Breast epithelium (tissue), 4 donors: Measurements from ENCODE around the gene NELL2. TPM values are rescaled to one million over a fixed set of nuclear protein-coding genes. Genes with fewer than 3 reads are reported as not detected.

ENCODE experiments used
- DNase-seq, 2 donors: peaks; one replicate each; pipeline ENCODE4 v3.0.0-alpha.2; 2019; ENCODE audit warnings: low spot score in 2 of 2
- H3K27ac ChIP-seq, 2 donors: fragments of 200-600 bp; sonication (generic) in 1 of 2; one replicate each; pipeline ENCODE4 v1.5.1; 2016 to 2019; ENCODE audit warnings: mild to moderate bottlenecking in 1 of 2
- H3K27me3 ChIP-seq, 2 donors: fragments of 200-600 bp; sonication (generic) in 1 of 2; one replicate each; pipeline versions ENCODE4 v1.5.1 to v1.6.0; 2017 to 2019; ENCODE audit warnings: control low read depth in 1 of 2, mild to moderate bottlenecking in 1 of 2
- H3K36me3 ChIP-seq: fragments of 200-600 bp; one replicate; pipeline ENCODE4 v1.5.1; 2019
- H3K4me1 ChIP-seq, 2 donors: fragments of 200-600 bp; sonication (generic); one replicate each; pipeline ENCODE4 v1.5.1; 2016 to 2019; ENCODE audit warnings: control low read depth in 1 of 2
- H3K4me3 ChIP-seq, 3 donors: fragments of 200-600 bp; sonication (generic); 1 replicate in 2 of 3; 2 replicates in 1 of 3; pipeline ENCODE4 v1.5.1; 2016 to 2019; ENCODE audit warnings: mild to moderate bottlenecking in 3 of 3, moderate library complexity in 2 of 3
- H3K9me3 ChIP-seq, 2 donors: fragments of 200-600 bp; sonication (generic) in 1 of 2; one replicate each; pipeline ENCODE4 v1.5.1; 2016 to 2019; ENCODE audit warnings: control low read depth in 1 of 2
- CTCF ChIP-seq, 3 donors: fragments of 450-650 bp; IDR thresholded peaks; one replicate each; pipeline ENCODE4 v1.5.1; 2016 to 2017; ENCODE audit warnings: antibody characterized with exemption in 3 of 3, mild to moderate bottlenecking in 3 of 3, moderate library complexity in 3 of 3
- POLR2A ChIP-seq: fragments of 450-650 bp; IDR thresholded peaks from one replicate; pipeline ENCODE4 v1.6.1; 2016; ENCODE audit warnings: antibody characterized with exemption, mild to moderate bottlenecking, moderate library complexity
- POLR2AphosphoS5 ChIP-seq, 3 donors: sonication (generic); formaldehyde crosslinking; IDR thresholded peaks; one replicate each; pipeline ENCODE4 v1.6.1; 2017; ENCODE audit warnings: antibody characterized with exemption in 3 of 3
- intact Hi-C: fragments of 100-400 bp; cut with DNase I; formaldehyde crosslinking; loops from one replicate; pipeline ENCODE4 v1.15.1; 2023; ENCODE audit warnings: low total_unique reads
- total RNA-seq, 3 donors: library from RNA; depleted of rRNA; stranded (reverse); fragments of >200 nt; gene quantifications; one replicate each; pipeline ENCODE4 v1.1.0, GENCODE V29; 2016

NELL2 gene
- total RNA-seq, 3 donors from 2014 or later: 4.9 to 10.1 (median 9.9) TPM

GRCh38 chr12:44859998-44860689 lies 16.0 kb downstream of the NELL2 start:
- H3K4me3 ChIP-seq: no peak overlapping the region
- H3K4me1 ChIP-seq: no peaks in the 10 kb centered on the region
- no peak overlapping the region for H3K27ac ChIP-seq
- H3K9me3 ChIP-seq: peaks cover 0 to 14% of the 10 kb centered on the region in 2 donors
- no peaks in the 10 kb centered on the region for H3K27me3 ChIP-seq
- intact Hi-C loops: no loop called here
- no peak for DNase-seq
- TF ChIP-seq CTCF (IDR thresholded peaks at IDR 0.05) (no peak), POLR2A (no peak), POLR2AphosphoS5 (IDR thresholded peaks at IDR 0.05) (no peak)
- no peaks in the 10 kb centered on the region for H3K36me3 ChIP-seq

- DNase-seq: no peak
- Histone ChIP-seq H3K36me3 (no peaks in the 10 kb centered on the region), H3K4me3 (no peak overlapping the region), H3K4me1 (no peaks in the 10 kb centered on the region), H3K27me3 (no peaks in the 10 kb centered on the region), H3K27ac (no peak overlapping the region), H3K9me3 (peaks cover 0 to 13% of the 10 kb centered on the region in 2 donors)
- no peak for TF ChIP-seq POLR2A
- TF ChIP-seq POLR2AphosphoS5 (IDR thresholded peaks at IDR 0.05): no peak
- TF ChIP-seq CTCF (IDR thresholded peaks at IDR 0.05): no peak
- intact Hi-C loops: no loop called here
These were observed 17.8 kb downstream of the NELL2 start for GRCh38 chr12:44858226-44858855.

- no peak for TF ChIP-seq CTCF (IDR thresholded peaks at IDR 0.05)
- no peak for TF ChIP-seq POLR2AphosphoS5 (IDR thresholded peaks at IDR 0.05)
- TF ChIP-seq POLR2A: no peak
- Histone ChIP-seq H3K36me3 (no peaks in the 10 kb centered on the region), H3K9me3 (no peaks in the 10 kb centered on the region), H3K4me1 (no peaks in the 10 kb centered on the region), H3K27ac (no peak overlapping the region), H3K4me3 (no peak overlapping the region), H3K27me3 (no peaks in the 10 kb centered on the region)
- intact Hi-C loops: no loop called here
- no peak for DNase-seq
These were observed 23.6 kb downstream of the NELL2 start for GRCh38 chr12:44852483-44852882.

- TF ChIP-seq POLR2AphosphoS5 (IDR thresholded peaks at IDR 0.05) (no peak), CTCF (IDR thresholded peaks at IDR 0.05) (no peak), POLR2A (no peak)
- Histone ChIP-seq H3K4me1 (no peaks in the 10 kb centered on the region), H3K9me3 (no peaks in the 10 kb centered on the region), H3K27ac (no peak overlapping the region), H3K36me3 (no peaks in the 10 kb centered on the region), H3K4me3 (no peak overlapping the region), H3K27me3 (no peaks in the 10 kb centered on the region)
- intact Hi-C loops: no loop called here
- no peak for DNase-seq
These were observed 24.5 kb downstream of the NELL2 start for GRCh38 chr12:44851586-44851985.

- Histone ChIP-seq H3K4me3 (no peak overlapping the region), H3K36me3 (no peaks in the 10 kb centered on the region), H3K27ac (no peak overlapping the region), H3K27me3 (no peaks in the 10 kb centered on the region), H3K4me1 (no peaks in the 10 kb centered on the region), H3K9me3 (no peaks in the 10 kb centered on the region)
- TF ChIP-seq POLR2A: no peak
- no peak for TF ChIP-seq CTCF (IDR thresholded peaks at IDR 0.05)
- no peak for TF ChIP-seq POLR2AphosphoS5 (IDR thresholded peaks at IDR 0.05)
- DNase-seq: no peak
- intact Hi-C loops: no loop called here
These were observed 27.4 kb downstream of the NELL2 start for GRCh38 chr12:44848703-44849085.
